Nephron progenitor cell (in vitro differentiated cells): ENCODE measurements around the gene PACS2.
"Not testable (repeated sequence)": the region's sequence is repeated elsewhere in the genome, so short reads cannot be mapped to it uniquely, and the experiment has no call there.

ENCODE experiments used
- DNase-seq: peaks from one replicate; pipeline ENCODE4 v3.0.0; 2021
- H3K27ac Mint-ChIP-seq: 2 replicates; pipeline ENCODE4 v1.8.0; 2021; ENCODE audit warnings: mild to moderate bottlenecking, moderate library complexity, mixed read lengths
- H3K27me3 Mint-ChIP-seq: 2 replicates; pipeline ENCODE4 v1.8.0; 2021; ENCODE audit warnings: mild to moderate bottlenecking, low read depth, mixed read lengths; ENCODE audit not compliant: poor library complexity
- H3K36me3 Mint-ChIP-seq: 2 replicates; pipeline ENCODE4 v1.8.0; 2021; ENCODE audit warnings: low read depth, mixed read lengths
- H3K4me1 Mint-ChIP-seq: 2 replicates; pipeline ENCODE4 v1.8.0; 2021; ENCODE audit warnings: mixed read lengths
- H3K4me3 Mint-ChIP-seq: 2 replicates; pipeline ENCODE4 v1.8.0; 2021; ENCODE audit warnings: mild to moderate bottlenecking, moderate library complexity, mixed read lengths
- H3K9me3 Mint-ChIP-seq: 2 replicates; pipeline ENCODE4 v1.8.0; 2021; ENCODE audit warnings: mild to moderate bottlenecking, moderate library complexity, mixed read lengths
- TF ChIP-seq, protein P1 (sequence below): fragments of 200-600 bp; sonication (generic); IDR thresholded peaks from 2 replicates; pipeline ENCODE4 v1.5.0; 2021; ENCODE audit warnings: antibody characterized with exemption

Gene PACS2

DNA sequence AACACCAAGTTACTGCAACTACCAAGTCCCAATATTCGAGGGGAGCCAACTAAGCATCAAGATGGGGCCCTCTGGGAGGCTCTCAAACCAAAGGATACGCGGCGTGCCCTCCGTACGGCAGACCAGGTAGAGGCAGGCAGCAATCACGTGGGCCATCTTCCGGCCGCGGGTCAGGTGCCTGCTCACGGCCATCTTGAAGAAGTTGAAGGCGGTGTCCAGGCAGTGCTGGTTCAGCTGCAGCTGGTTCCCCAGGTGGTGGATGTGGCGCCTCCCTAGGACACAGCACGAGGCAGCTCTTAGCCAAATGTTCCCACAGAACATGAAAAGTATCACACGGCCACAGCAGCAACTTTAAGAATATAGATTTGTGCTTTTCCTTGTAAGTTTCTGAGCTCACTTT lies 41.9 kb upstream of the PACS2 start:
- peaks cover 26% of the 10 kb centered on the region for H3K4me1 Mint-ChIP-seq
- H3K36me3 Mint-ChIP-seq: peaks cover 8% of the 10 kb centered on the region
- no peaks in the 10 kb centered on the region for H3K27me3 Mint-ChIP-seq
- H3K9me3 Mint-ChIP-seq: no peaks in the 10 kb centered on the region
- DNase-seq: no peak
- no peak overlapping the region for H3K4me3 Mint-ChIP-seq
- no peak overlapping the region for H3K27ac Mint-ChIP-seq
- TF ChIP-seq, protein P1, sequence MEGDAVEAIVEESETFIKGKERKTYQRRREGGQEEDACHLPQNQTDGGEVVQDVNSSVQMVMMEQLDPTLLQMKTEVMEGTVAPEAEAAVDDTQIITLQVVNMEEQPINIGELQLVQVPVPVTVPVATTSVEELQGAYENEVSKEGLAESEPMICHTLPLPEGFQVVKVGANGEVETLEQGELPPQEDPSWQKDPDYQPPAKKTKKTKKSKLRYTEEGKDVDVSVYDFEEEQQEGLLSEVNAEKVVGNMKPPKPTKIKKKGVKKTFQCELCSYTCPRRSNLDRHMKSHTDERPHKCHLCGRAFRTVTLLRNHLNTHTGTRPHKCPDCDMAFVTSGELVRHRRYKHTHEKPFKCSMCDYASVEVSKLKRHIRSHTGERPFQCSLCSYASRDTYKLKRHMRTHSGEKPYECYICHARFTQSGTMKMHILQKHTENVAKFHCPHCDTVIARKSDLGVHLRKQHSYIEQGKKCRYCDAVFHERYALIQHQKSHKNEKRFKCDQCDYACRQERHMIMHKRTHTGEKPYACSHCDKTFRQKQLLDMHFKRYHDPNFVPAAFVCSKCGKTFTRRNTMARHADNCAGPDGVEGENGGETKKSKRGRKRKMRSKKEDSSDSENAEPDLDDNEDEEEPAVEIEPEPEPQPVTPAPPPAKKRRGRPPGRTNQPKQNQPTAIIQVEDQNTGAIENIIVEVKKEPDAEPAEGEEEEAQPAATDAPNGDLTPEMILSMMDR: no peak

DNA sequence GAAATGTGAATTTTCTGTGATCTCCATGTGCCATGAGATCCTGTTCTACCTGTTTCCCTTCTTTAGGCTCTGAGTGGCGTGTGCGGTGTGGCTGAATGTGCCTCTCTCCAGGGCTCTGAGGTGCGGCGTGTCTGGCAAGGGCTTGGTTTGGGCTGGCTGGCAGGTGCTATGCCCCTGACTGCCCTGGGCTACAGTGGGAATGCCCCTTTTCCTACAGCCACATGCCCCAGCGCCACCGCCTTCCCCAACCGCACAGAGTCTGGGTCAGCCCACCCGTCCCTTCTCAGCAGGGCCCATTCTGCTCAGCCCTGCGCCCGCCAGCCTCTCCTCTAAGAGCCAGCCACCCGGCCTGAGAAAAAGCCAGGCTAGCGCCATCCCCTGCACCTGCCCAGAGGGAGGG lies 41.5 kb upstream of the PACS2 start:
- peaks cover 26% of the 10 kb centered on the region for H3K4me1 Mint-ChIP-seq
- H3K27me3 Mint-ChIP-seq: no peaks in the 10 kb centered on the region
- no peak for DNase-seq
- H3K9me3 Mint-ChIP-seq: no peaks in the 10 kb centered on the region
- TF ChIP-seq, protein P1: no peak
- no peak overlapping the region for H3K4me3 Mint-ChIP-seq
- no peak overlapping the region for H3K27ac Mint-ChIP-seq
- peaks cover 8% of the 10 kb centered on the region for H3K36me3 Mint-ChIP-seq

DNA sequence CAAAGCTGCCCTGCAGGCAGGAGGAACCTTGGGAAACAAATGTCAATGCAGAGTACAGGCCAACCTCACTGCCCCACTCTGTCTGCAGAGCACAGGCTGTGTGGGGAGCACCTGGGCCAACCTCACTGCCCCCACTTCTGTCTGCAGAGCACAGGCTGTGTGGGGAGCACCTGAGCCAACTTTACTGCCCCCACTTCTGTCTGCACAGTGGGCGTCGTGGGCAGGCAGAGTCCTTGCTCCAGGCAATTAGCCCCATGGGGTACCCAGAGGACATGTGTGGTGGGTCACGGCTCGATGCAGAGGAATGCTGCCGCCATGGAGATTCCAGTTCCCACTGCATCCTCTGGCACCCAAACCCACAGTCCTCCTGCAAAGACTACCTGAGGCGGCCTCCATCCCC lies 39.9 kb upstream of the PACS2 start:
- Mint-ChIP-seq H3K36me3 (peaks cover 8% of the 10 kb centered on the region), H3K4me1 (peaks cover 26% of the 10 kb centered on the region), H3K4me3 (no peak overlapping the region), H3K27me3 (no peaks in the 10 kb centered on the region), H3K9me3 (no peaks in the 10 kb centered on the region), H3K27ac (no peak overlapping the region)
- DNase-seq: no peak
- TF ChIP-seq, protein P1: no peak

DNA sequence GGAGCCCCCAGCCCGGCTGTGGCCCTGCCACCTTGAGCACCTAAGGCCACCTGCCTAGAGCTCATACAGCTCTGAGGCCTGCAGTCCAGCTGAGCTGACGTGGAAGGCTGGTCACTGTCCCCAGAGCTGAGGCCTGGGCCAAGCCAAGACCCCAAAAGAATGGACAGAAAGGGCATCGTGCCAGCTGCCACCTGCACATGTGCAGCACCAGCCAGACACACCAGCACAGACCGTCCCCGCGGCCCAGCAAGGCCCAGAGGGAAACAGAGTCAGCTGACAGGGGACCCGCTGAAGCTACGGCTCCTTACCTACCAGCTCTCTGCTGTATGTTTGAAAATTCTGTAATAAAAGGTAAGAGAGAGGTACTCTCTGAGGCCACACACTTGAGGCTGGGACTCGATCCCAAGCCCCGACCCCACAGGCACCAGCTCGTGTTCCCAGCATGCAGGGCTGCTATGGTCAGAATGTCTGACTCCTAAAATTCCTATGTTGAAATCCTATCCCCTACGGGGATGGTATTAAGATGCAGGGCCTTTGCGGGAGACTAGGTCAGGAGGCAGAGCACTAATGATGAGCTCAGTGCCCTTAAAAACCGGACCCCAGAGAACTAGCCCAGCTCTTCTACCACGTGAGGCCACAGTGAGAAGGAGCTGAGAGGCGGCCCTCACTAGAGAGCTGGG lies 39.1 kb upstream of the PACS2 start:
- Mint-ChIP-seq H3K27me3 (no peaks in the 10 kb centered on the region), H3K36me3 (peaks cover 8% of the 10 kb centered on the region), H3K9me3 (no peaks in the 10 kb centered on the region), H3K4me3 (no peak overlapping the region), H3K27ac (peak overlapping the region; percentile 96), H3K4me1 (peaks cover 26% of the 10 kb centered on the region)
- no peak for DNase-seq
- TF ChIP-seq, protein P1: no peak

DNA sequence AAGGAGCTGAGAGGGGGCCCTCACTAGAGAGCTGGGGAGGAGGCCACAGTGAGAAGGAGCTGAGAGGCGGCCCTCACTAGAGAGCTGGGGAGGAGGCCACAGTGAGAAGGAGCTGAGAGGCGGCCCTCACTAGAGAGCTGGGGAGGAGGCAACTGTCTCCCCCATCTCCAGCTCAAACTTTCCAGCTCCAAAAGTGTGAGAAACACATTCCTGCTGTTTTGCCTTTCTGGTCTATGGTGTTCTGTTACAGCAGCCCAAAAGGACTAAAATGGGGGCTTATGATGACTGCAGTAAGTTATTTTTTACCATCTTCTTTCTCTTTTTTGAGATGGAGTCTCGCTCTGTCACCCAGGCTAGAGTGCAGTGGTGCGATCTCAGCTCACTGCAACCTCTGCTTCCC lies 37.1 kb upstream of the PACS2 start:
- not testable (repeated sequence) for H3K27me3 Mint-ChIP-seq, H3K9me3 Mint-ChIP-seq, DNase-seq, H3K36me3 Mint-ChIP-seq, H3K4me3 Mint-ChIP-seq
- Mint-ChIP-seq H3K4me1 (peaks cover 31% of the 10 kb centered on the region), H3K27ac (peak overlapping the region; percentile 83)

DNA sequence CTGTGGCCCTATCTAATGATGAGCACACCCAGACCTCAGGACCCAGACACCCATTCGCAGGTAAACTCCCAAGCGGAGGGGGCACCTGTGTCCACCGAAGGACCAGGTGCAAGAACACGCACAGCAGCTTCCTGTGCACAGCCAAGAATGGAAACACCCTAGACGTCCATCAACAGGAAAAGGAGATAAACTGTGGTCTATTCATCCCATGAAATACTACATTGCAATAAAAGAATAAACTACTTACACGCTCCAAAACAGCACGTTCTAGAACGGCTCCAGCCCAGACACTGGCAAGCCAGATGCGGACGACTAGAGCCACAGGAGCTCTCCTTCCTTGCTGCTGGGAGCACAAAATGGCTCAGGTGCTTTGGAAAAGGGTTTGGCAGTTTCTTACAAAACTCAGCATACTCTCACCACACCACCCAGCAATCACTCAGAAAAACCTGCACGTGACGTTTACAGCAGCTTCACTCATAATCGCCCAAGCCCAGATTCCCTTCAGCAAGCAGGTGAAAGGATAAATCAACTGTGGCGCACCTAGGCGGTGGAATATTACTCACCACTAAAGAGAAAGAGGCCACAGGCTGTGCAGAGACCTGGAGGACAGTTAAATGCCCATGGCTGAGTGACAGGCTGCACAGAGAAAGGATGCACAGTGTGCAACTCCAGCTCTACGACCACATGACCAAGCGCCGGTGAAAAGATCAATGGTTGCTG lies 34.7 kb upstream of the PACS2 start:
- H3K36me3 Mint-ChIP-seq: no peaks in the 10 kb centered on the region
- H3K4me3 Mint-ChIP-seq: no peak overlapping the region

More for the DNA sequence above, 34.7 kb upstream of the PACS2 start:
- no peaks in the 10 kb centered on the region for H3K27me3 Mint-ChIP-seq
- no peak overlapping the region for H3K27ac Mint-ChIP-seq
- no peaks in the 10 kb centered on the region for H3K9me3 Mint-ChIP-seq
- TF ChIP-seq, protein P1: no peak
- no peak for DNase-seq
- H3K4me1 Mint-ChIP-seq: peaks cover 32% of the 10 kb centered on the region
